H9 (cell line): Measurements from ENCODE around the gene MRPL37. TPM values are rescaled to one million over a fixed set of nuclear protein-coding genes. Genes with fewer than 3 reads are reported as not detected.

Experiments
- DNase-seq: peaks from one replicate; pipeline ENCODE4 v3.0.0-alpha.2; 2017
- H2AFZ ChIP-seq: one replicate; pipeline ENCODE4 v1.6.1; 2013; ENCODE audit warnings: mild to moderate bottlenecking, low read length, control low read depth, moderate library complexity
- H2AK5ac ChIP-seq: 2 replicates; pipeline ENCODE4 v1.6.1; 2013; ENCODE audit warnings: low read length, control low read depth, mixed read lengths; ENCODE audit not compliant: insufficient read length
- H2BK120ac ChIP-seq: one replicate; pipeline ENCODE4 v1.6.1; 2013; ENCODE audit warnings: low read depth, mild to moderate bottlenecking, low read length, control low read depth, inconsistent platforms; ENCODE audit not compliant: poor library complexity, severe bottlenecking
- H2BK12ac ChIP-seq: 2 replicates; pipeline ENCODE4 v1.6.1; 2013; ENCODE audit warnings: low read length, control low read depth, mixed read lengths, low read depth; ENCODE audit not compliant: insufficient read length
- H2BK15ac ChIP-seq: 2 replicates; pipeline ENCODE4 v1.6.1; 2013; ENCODE audit warnings: low read depth, low read length, control low read depth
- H2BK20ac ChIP-seq: one replicate; pipeline ENCODE4 v1.6.1; 2013; ENCODE audit warnings: low read depth, mild to moderate bottlenecking, low read length, control low read depth, inconsistent platforms; ENCODE audit not compliant: poor library complexity, severe bottlenecking
- H2BK5ac ChIP-seq: 2 replicates; pipeline ENCODE4 v1.6.1; 2013; ENCODE audit warnings: low read length, control low read depth, mixed read lengths; ENCODE audit not compliant: insufficient read length
- H3K14ac ChIP-seq: 2 replicates; pipeline ENCODE4 v1.6.1; 2013; ENCODE audit warnings: low read length, control low read depth; ENCODE audit not compliant: insufficient read depth
- H3K18ac ChIP-seq: 2 replicates; pipeline ENCODE4 v1.6.1; 2013; ENCODE audit warnings: low read depth, mild to moderate bottlenecking, mixed read lengths, low read length, control low read depth; ENCODE audit not compliant: insufficient read length
- H3K23ac ChIP-seq: 2 replicates; pipeline ENCODE4 v1.6.1; 2013; ENCODE audit warnings: low read length, control low read depth, mixed read lengths, low read depth; ENCODE audit not compliant: insufficient read length
- H3K23me2 ChIP-seq: 2 replicates; pipeline ENCODE4 v1.6.1; 2013; ENCODE audit warnings: low read depth, mild to moderate bottlenecking, mixed read lengths, low read length, control low read depth; ENCODE audit not compliant: insufficient read length, poor library complexity, severe bottlenecking
- H3K27ac ChIP-seq: 2 replicates; pipeline ENCODE4 v1.5.1; 2013; ENCODE audit warnings: low read length, control low read depth, mixed read lengths, low read depth; ENCODE audit not compliant: insufficient read length
- H3K27me3 ChIP-seq: 2 replicates; pipeline ENCODE4 v1.6.1; 2013; ENCODE audit warnings: low read length, control low read depth, inconsistent platforms; ENCODE audit not compliant: insufficient read depth
- H3K4ac ChIP-seq: 2 replicates; pipeline ENCODE4 v1.6.1; 2013; ENCODE audit warnings: low read depth, mild to moderate bottlenecking, control low read depth, inconsistent platforms, low read length, moderate library complexity
- H3K4me1 ChIP-seq: 2 replicates; pipeline ENCODE4 v1.6.1; 2013; ENCODE audit warnings: low read length, control low read depth, inconsistent platforms; ENCODE audit not compliant: insufficient read depth
- H3K4me2 ChIP-seq: 2 replicates; pipeline ENCODE4 v1.6.1; 2013; ENCODE audit warnings: low read length, control low read depth, mixed read lengths; ENCODE audit not compliant: insufficient read length, insufficient read depth
- H3K56ac ChIP-seq: 2 replicates; pipeline ENCODE4 v1.6.1; 2013; ENCODE audit warnings: low read depth, mild to moderate bottlenecking, mixed read lengths, low read length, control low read depth; ENCODE audit not compliant: insufficient read length
- H3K79me1 ChIP-seq: 2 replicates; pipeline ENCODE4 v1.6.1; 2013; ENCODE audit warnings: low read depth, mild to moderate bottlenecking, moderate library complexity, low read length, control low read depth, inconsistent platforms; ENCODE audit not compliant: insufficient read depth, poor library complexity, severe bottlenecking
- H3K79me2 ChIP-seq: 2 replicates; pipeline ENCODE4 v1.6.1; 2013; ENCODE audit warnings: low read length, control low read depth, inconsistent platforms; ENCODE audit not compliant: insufficient read depth
- H3K9ac ChIP-seq: 2 replicates; pipeline ENCODE4 v1.6.1; 2013; ENCODE audit warnings: low read length, control low read depth, mixed read lengths; ENCODE audit not compliant: insufficient read length; ENCODE audit errors: extremely low read depth
- H3K9me3 ChIP-seq: one replicate; pipeline ENCODE4 v1.6.1; 2013; ENCODE audit warnings: low read depth, low read length, inconsistent platforms; ENCODE audit not compliant: control insufficient read depth
- H3T11ph ChIP-seq: one replicate; pipeline ENCODE4 v1.6.1; 2013; ENCODE audit warnings: mild to moderate bottlenecking, low read length, control low read depth, inconsistent platforms
- H4K20me1 ChIP-seq: one replicate; pipeline ENCODE4 v1.6.1; 2013; ENCODE audit not compliant: control insufficient read depth, insufficient read length, insufficient read depth
- H4K5ac ChIP-seq: 2 replicates; pipeline ENCODE4 v1.6.1; 2013; ENCODE audit warnings: low read depth, mild to moderate bottlenecking, mixed read lengths, low read length, control low read depth; ENCODE audit not compliant: insufficient read length
- H4K8ac ChIP-seq: replicated peaks from 2 replicates; pipeline ENCODE4 v1.6.1; 2013; ENCODE audit warnings: low read length, control low read depth, mixed read lengths, low read depth; ENCODE audit not compliant: insufficient read length
- H4K91ac ChIP-seq: 2 replicates; pipeline ENCODE4 v1.6.1; 2013; ENCODE audit warnings: low read depth, mild to moderate bottlenecking, moderate library complexity, mixed read lengths, low read length, control low read depth; ENCODE audit not compliant: insufficient read length
- H3K27ac Mint-ChIP-seq, 3 experiments: 2 replicates in 2 of 3; 3 replicates in 1 of 3; pipeline ENCODE4 v1.8.0; 2020 to 2021; ENCODE audit warnings: mixed read lengths in 3 of 3, mild to moderate bottlenecking in 1 of 3, moderate library complexity in 1 of 3
- H3K27me3 Mint-ChIP-seq: 2 replicates; pipeline ENCODE4 v1.8.0; 2021; ENCODE audit warnings: low read depth, mild to moderate bottlenecking, moderate library complexity, mixed read lengths
- H3K36me3 Mint-ChIP-seq, 3 experiments: 2 replicates in 2 of 3; 3 replicates in 1 of 3; pipeline ENCODE4 v1.8.0; 2020 to 2021; ENCODE audit warnings: low read depth in 3 of 3, mixed read lengths in 3 of 3; ENCODE audit not compliant: insufficient read depth in 1 of 3
- H3K4me1 Mint-ChIP-seq, 2 experiments: 2 replicates each; pipeline ENCODE4 v1.8.0; 2020; ENCODE audit warnings: mixed read lengths in 2 of 2
- H3K4me3 Mint-ChIP-seq, 2 experiments: 2 replicates in 1 of 2; 3 replicates in 1 of 2; pipeline ENCODE4 v1.8.0; 2020 to 2021; ENCODE audit warnings: mild to moderate bottlenecking in 2 of 2, mixed read lengths in 2 of 2, moderate library complexity in 1 of 2
- H3K9me3 Mint-ChIP-seq, 2 experiments: 2 replicates in 1 of 2; 3 replicates in 1 of 2; pipeline ENCODE4 v1.8.0; 2020; ENCODE audit warnings: mild to moderate bottlenecking in 2 of 2, mixed read lengths in 2 of 2, moderate library complexity in 1 of 2
- CTCF ChIP-seq: fragments of 200-600 bp; sonication (generic); conservative IDR thresholded peaks from 3 replicates; pipeline ENCODE4 v1.8.0; 2021; ENCODE audit warnings: antibody characterized with exemption, mild to moderate bottlenecking
- WGBS: extraction: QIAGEN DNeasy Blood & Tissue Kit; methylation state at CpG from one replicate; pipeline ENCODE4 v1.1.7; 2013; ENCODE audit warnings: missing lambda C conversion rate, low lambda C conversion rate, mixed read lengths; ENCODE audit not compliant: insufficient read length; ENCODE audit errors: extremely low coverage; 5-methylcytosine and 5-hydroxymethylcytosine counted together
- total RNA-seq: library from RNA; stranded (reverse); gene quantifications from 2 replicates; pipeline ENCODE4 v1.2.1, GENCODE V29; 2021

Gene MRPL37
- total RNA-seq, 1 experiment from 2014 or later, result 123 TPM

GRCh38 chr1:54221867-54222484 is 22.0 kb downstream of the MRPL37 start:
- no peak for DNase-seq
- WGBS, result no CpG with 5 or more reads among the region's 7 CpGs
- no peaks in the 10 kb centered on the region for H3K9me3 ChIP-seq

More at GRCh38 chr1:54221867-54222484, 22.0 kb downstream of the MRPL37 start:
- H4K5ac ChIP-seq, result no peak overlapping the region
- no peak overlapping the region for H2BK20ac ChIP-seq
- no peak overlapping the region for H4K91ac ChIP-seq
- no peak overlapping the region for H4K8ac ChIP-seq
- H3T11ph ChIP-seq, result no peak overlapping the region
- no peaks in the 10 kb centered on the region for H3K79me1 ChIP-seq
- no peak overlapping the region for H2BK5ac ChIP-seq
- Mint-ChIP-seq H3K9me3 (no peaks in the 10 kb centered on the region), H3K27me3 (peaks cover 2% of the 10 kb centered on the region; the same call in 1 of the 2 replicates), H3K4me1 (peaks cover 22 to 33% of the 10 kb centered on the region in 2 experiments), H3K36me3 (peaks cover 15 to 43% (median 36%) of the 10 kb centered on the region in 3 experiments; a peak in 6 of 7 replicates), H3K27ac (peak overlapping the region; percentile 34 to 44 (median 42); a peak in 2 of 7 replicates), H3K4me3 (no peak overlapping the region)
- H2BK15ac ChIP-seq, result no peak overlapping the region
- no peaks in the 10 kb centered on the region for H3K23me2 ChIP-seq
- H2AFZ ChIP-seq, result no peak overlapping the region
- no peak overlapping the region for H3K4ac ChIP-seq
- no peaks in the 10 kb centered on the region for H3K79me2 ChIP-seq
- TF ChIP-seq CTCF, result no peak
- no peaks in the 10 kb centered on the region for H3K27me3 ChIP-seq
- no peak overlapping the region for H2BK12ac ChIP-seq
- H3K4me2 ChIP-seq, result no peak overlapping the region
- no peaks in the 10 kb centered on the region for H4K20me1 ChIP-seq
- no peak overlapping the region for H3K18ac ChIP-seq
- H2BK120ac ChIP-seq, result no peak overlapping the region
- no peak overlapping the region for H3K27ac ChIP-seq
- H3K56ac ChIP-seq, result no peak overlapping the region
- H3K23ac ChIP-seq, result no peak overlapping the region
- H2AK5ac ChIP-seq, result no peak overlapping the region
- no peak overlapping the region for H3K9ac ChIP-seq
- no peaks in the 10 kb centered on the region for H3K4me1 ChIP-seq
- H3K14ac ChIP-seq, result no peak overlapping the region
